GM13977 (cell line): ENCODE measurements around the gene ZNF362.
A peak's percentile ranks its signal among the peaks of the same experiment; 100 is the strongest.

ENCODE experiments used
- DNase-seq: peaks from one replicate; pipeline ENCODE4 v3.0.0; 2012; ENCODE audit warnings: low spot score
- in situ Hi-C: fragments of 300-500 bp; cut with MboI; formaldehyde crosslinking; loops from one replicate; pipeline ENCODE4 v1.12.0; 2022; ENCODE audit warnings: low sequenced_read_pairs, low pct_unique_long_range_greater_than_20kb, mixed read lengths, inconsistent platforms; ENCODE audit not compliant: unreplicated experiment
- TF ChIP-seq, protein P1 (sequence below): IDR thresholded peaks from 2 replicates; pipeline ENCODE4 v1.5.1; 2012; ENCODE audit warnings: mild to moderate bottlenecking, control low read depth; ENCODE audit not compliant: insufficient read depth; ENCODE audit errors: extremely low read depth, missing control alignments

Gene ZNF362, protein sequence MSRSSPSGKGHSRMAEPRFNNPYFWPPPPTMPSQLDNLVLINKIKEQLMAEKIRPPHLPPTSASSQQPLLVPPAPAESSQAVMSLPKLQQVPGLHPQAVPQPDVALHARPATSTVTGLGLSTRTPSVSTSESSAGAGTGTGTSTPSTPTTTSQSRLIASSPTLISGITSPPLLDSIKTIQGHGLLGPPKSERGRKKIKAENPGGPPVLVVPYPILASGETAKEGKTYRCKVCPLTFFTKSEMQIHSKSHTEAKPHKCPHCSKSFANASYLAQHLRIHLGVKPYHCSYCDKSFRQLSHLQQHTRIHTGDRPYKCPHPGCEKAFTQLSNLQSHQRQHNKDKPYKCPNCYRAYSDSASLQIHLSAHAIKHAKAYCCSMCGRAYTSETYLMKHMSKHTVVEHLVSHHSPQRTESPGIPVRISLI

DNA sequence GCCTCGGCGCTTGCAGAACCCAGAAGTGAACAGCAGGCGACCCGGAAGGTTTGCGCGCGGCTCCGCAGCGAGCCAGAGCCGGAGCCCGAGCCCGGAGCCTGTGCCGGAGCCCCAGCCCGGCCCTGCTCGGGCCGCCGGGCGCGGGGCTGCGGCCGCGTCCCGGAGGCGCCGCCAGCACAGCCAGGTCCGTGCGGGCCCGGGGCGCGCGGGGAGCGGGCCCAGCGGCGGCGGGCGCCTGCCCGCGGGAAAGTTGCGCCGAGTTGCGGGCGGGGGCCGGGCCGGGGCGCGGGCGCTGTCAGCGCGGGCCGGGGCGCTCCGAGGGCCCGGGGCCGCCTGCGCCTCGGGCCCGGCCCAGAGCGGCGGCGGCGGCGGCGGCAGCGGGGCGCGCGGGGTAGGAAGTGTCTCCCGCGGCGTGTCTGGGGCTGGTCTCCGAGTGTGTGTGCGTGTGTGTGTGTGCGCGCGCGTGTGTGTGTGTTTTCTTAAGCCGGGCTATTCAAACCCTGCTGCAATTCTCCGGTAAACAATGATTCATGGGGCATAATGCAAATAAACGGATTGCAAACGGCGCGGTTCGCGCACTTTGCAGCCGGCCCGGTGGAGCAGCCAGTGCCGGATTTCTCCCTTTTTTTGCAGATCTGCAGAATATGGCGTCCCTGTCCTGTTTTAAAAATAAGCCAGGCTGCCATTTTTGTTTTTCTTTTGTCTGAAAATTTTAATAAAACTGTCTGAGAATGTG, at the start of gene ZNF362:
TSS of gene ZNF362 (plus strand) at position 22 of the 736 bp plus-strand sequence. CDS start 14,083 bp downstream, outside the sequence.
- peak; percentile 86 for DNase-seq
- in situ Hi-C loops: no loop called here
- TF ChIP-seq, protein P1, sequence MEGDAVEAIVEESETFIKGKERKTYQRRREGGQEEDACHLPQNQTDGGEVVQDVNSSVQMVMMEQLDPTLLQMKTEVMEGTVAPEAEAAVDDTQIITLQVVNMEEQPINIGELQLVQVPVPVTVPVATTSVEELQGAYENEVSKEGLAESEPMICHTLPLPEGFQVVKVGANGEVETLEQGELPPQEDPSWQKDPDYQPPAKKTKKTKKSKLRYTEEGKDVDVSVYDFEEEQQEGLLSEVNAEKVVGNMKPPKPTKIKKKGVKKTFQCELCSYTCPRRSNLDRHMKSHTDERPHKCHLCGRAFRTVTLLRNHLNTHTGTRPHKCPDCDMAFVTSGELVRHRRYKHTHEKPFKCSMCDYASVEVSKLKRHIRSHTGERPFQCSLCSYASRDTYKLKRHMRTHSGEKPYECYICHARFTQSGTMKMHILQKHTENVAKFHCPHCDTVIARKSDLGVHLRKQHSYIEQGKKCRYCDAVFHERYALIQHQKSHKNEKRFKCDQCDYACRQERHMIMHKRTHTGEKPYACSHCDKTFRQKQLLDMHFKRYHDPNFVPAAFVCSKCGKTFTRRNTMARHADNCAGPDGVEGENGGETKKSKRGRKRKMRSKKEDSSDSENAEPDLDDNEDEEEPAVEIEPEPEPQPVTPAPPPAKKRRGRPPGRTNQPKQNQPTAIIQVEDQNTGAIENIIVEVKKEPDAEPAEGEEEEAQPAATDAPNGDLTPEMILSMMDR: no peak

DNA sequence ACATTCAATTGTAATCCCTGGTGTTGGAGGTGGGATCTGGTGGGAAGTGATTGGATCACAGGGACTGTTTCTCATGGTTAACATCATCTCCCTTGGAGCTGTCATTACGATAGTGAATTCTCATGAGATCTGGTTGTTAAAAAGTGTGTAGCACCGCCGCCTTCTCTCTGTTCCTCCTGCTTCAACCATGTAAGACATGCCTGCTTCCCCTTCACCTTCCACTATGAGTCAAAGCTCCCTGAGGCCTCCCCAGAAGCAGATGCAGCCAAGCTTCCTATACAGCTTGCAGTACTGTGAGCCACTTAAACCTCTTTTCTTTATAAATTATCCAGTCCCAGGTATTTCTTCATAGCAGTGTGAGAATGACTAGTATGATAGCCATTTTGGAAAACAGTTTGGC, 44.3 kb upstream of the ZNF362 start:
- in situ Hi-C loops: no loop called here
- TF ChIP-seq, protein P1: no peak
- DNase-seq: no peak

DNA sequence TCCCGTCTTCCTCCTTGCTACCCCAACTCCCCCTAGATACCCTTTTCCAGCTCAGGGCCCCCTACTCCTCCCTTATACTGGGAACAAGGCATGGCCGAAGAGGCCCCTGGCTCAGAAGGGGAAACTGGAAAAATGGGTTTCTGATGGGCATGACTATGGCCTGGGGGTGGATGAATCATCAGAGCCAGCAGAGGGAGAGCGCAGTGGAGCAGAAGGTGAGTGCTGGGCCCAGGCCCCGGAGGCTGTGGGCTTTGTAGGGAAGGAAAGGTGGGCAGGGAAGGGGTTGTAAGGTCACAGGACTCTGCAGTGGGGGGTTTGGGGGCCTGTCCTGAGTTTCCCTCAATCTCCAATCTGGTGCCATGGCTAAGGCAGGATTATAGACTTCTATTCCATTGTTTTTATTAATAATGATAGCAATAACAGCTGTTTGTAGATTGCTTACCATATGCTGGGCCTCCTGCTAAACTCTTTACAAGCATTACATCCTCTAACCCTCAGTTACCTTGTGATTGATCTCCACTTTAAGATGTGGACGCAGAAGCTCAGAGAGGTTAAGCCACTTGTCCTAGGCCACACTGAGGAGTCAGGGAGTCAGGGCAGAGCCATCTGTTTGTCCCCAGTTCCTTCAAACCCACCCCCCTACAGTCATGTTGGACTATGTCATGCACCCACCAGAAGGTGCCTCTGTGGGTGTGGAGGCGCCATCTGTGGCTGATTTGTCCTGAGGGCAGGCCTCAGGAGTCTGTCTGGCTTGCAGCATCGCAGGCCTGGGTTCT, 36.2 kb upstream of the ZNF362 start:
- in situ Hi-C loops: no loop called here
- DNase-seq: no peak
- TF ChIP-seq, protein P1: no peak

DNA sequence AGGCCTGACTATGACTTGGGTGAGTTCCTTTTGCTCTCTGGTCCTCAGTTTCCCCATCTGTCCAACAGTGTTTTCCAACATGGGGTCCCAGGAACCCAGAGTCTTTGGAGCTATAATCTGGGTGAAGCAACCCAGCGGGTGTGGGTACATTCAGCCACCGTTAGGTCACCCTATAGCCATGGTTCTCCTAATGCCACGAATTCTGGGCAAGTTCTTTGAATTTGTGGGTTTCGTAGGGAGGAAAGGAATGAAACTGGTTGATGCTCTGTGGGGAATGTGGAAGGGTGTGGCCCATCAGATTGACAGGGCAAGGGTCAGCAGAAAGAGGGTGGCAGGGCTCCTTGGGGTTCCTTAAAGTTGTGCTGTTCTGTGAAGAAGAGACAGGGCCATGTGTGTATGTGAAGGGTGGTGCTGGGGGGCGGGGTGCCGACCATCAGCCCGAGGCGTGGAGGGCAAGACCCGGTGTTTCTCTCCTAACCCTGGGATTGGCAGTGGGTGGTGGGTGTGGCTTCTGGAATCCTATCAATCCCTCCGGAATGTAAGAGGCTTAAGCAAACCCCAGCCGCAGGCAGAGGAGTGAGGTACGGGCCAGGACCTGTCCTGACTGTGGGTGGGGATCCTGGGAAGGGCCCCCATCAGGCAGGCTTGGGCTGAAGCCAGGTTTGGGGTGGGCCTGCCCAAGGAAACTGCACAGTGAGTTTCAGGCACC, 35.5 kb upstream of the ZNF362 start:
- in situ Hi-C loops: no loop called here
- TF ChIP-seq, protein P1: no peak
- DNase-seq: no peak

DNA sequence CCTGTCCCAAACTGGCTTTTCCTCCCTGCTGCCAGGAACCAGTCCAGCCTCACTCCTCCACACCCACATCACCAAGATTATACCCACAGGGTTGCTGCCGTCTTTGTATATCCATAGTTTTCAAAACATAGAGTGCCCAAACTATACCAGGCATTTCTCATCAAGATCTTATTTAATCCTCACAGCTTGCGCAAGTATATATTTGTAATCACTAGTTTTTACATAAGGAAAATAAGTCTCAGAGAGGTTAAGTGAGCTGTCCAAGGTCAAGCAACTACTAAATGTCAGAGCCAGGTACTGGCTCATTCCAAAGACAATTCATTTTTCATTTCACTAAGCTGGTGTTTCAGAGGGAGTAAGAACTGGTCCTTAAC, 34.9 kb upstream of the ZNF362 start:
- in situ Hi-C loops: no loop called here
- TF ChIP-seq, protein P1: no peak
- DNase-seq: no peak

DNA sequence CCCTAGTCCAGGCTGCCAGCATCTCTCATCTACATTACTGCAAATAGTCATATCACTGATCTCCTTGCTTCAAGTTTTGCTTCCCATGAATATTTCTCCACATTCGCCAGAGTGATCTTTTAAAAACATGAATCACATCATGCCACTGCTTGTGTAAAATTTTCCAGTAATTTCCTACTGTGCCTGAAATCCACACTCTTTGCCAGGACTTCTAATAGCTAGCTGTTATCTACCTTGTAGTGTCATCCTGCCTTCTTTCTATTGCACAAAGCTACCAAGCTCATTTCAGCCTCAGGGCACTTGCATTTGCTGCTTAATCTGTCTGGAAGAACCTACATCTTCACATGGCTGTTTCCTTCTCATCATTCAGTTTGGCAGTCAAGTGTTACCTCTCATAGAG, 33.9 kb upstream of the ZNF362 start:
- DNase-seq: no peak
- in situ Hi-C loops: no loop called here
- TF ChIP-seq, protein P1: no peak
